Fibroblast of the aortic adventitia (primary cell): ENCODE measurements around the gene CDR2L. TPM values are rescaled to one million over a fixed set of nuclear protein-coding genes. Genes with fewer than 3 reads are reported as not detected.

Experiments
- DNase-seq: peaks from one replicate; pipeline ENCODE4 v3.0.0-alpha.2; 2010; ENCODE audit warnings: low read depth
- H3K4me3 ChIP-seq: 2 replicates; pipeline ENCODE4 v1.5.1; 2011; ENCODE audit warnings: low read depth, mild to moderate bottlenecking, control low read depth, low read length, moderate library complexity
- CTCF ChIP-seq: IDR thresholded peaks from 2 replicates; pipeline ENCODE4 v1.5.1; 2011; ENCODE audit warnings: mild to moderate bottlenecking, low read length, control low read depth, inconsistent platforms; ENCODE audit not compliant: insufficient read depth
- total RNA-seq: library from RNA; depleted of rRNA; stranded (reverse); fragments of >200 nt; gene quantifications from 2 replicates; pipeline ENCODE4 v1.2.3, GENCODE V29; 2012; ENCODE audit warnings: low replicate concordance

Gene CDR2L
- total RNA-seq, 1 donor, result 15.3 TPM

GRCh38 chr17:74981979-74982662 lies 5.3 kb upstream of the CDR2L start:
- TF ChIP-seq CTCF, result no peak
- DNase-seq, result peak; percentile 40
- H3K4me3 ChIP-seq, result peak overlapping the region; percentile 75

- peak overlapping the region; percentile 75 for H3K4me3 ChIP-seq
- DNase-seq, result peak; percentile 4
These were observed 4.6 kb upstream of the CDR2L start for GRCh38 chr17:74982663-74983313.

- TF ChIP-seq CTCF, result no peak
- no peak for DNase-seq
- no peak overlapping the region for H3K4me3 ChIP-seq
These were observed 1.2 kb upstream of the CDR2L start for GRCh38 chr17:74986206-74986576.

- peak; percentile 48 for TF ChIP-seq CTCF
- H3K4me3 ChIP-seq, result peak overlapping the region; percentile 82
- DNase-seq, result peak; percentile 66
These were observed 678 bp downstream of the CDR2L start for GRCh38 chr17:74987909-74988711.

- no peak for DNase-seq
- no peak overlapping the region for H3K4me3 ChIP-seq
- TF ChIP-seq CTCF, result no peak
These were observed 3.2 kb downstream of the CDR2L start for GRCh38 chr17:74990581-74991105.

GRCh38 chr17:74992223-74992622 lies 4.8 kb downstream of the CDR2L start:
- no peak for DNase-seq
- no peak for TF ChIP-seq CTCF
- no peak overlapping the region for H3K4me3 ChIP-seq

- no peak for TF ChIP-seq CTCF
- H3K4me3 ChIP-seq, result no peak overlapping the region
- peak; percentile 61 for DNase-seq
These were observed 7.0 kb downstream of the CDR2L start for GRCh38 chr17:74994440-74994839.
